NK-92 (cell line): ENCODE data around the gene NAALADL2.

Experiments used
- DNase-seq: peaks from one replicate; lab custom pipeline; 2025; ENCODE audit not compliant: unreplicated experiment; lab: John Stamatoyannopoulos, UW

NAALADL2 gene

DNA sequence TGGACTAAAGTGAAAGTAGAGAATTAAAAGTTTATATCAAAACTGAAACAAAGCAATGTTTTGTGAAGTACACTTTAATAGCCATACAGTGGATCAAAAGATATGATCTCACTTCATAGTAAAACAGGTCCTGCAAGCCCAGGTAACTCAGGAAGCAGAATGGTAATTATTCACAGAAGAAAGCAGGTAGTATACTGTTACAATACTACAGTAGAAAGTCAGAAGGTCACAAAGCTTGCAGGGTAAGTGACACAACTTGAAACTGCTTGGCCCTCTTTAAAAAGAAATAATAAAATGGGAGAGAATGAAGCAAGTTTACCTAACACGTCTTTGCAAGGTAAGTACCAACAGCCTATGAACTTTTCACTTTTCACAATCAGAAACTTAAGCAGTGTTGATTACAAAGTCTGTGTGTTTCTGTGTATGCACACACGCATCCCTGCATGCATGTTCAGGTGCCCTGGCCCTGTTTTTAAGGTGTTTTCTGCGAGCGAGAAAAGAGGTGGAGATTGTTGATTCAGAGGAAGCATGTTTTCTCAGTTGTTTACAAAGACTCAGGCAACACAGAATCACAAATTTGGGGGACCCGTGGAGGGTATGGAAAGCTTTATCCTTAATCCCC lies at the start of gene NAALADL2:
Gene NAALADL2, plus strand, starts transcription at position 221 of the 622 bp plus-strand sequence.
- no peak for DNase-seq

DNA sequence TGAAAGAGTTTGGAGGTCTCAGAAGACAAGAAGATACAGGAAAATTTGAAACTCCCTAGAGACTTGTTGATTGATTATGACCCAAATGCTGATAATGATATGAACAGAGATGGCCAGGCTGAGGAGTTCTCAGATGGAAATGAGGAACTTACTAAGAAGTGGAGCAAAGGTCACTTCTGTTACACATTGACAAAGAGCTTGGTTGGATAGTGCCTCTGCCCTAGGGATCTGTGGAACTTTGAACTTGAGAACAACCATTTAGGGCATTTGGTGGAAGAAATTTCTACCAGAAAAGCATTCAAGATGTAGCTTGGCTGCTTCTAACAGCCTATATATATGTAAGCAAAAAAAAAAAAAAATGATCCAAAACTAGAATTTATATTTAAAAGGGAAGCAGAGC lies 48.9 kb upstream of the NAALADL2 start:
- no peak for DNase-seq

DNA sequence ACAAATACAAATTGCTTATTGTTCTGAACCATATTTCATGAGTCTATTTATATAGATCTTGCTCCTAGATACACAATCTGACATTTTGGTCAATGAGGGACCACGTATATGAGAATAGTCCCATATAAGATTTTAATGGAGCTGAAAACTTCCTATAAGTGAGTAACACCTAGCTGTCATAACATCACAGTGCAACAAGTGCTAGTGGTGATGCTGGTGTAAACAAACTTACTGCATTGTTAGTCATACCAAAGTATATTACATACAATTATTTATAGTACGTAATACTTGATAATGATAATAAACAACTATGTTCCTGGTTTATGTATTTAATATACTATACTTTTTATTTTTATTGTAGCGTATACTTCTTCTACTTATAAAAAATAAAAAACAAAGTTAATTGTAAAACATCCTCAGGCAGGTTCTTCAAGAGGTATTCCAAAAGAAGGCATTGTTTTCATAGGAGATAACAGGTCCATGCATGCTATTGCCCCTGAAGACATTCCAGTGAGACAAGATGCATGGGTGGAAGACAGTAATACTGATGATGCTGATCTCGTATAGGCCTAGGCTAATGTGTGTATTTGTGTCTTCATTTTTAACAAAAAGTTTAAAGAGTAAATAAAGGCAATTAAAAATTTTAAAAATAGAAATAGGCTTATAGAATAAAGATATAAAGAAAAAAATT lies 46.8 kb upstream of the NAALADL2 start:
- DNase-seq = no peak

DNA sequence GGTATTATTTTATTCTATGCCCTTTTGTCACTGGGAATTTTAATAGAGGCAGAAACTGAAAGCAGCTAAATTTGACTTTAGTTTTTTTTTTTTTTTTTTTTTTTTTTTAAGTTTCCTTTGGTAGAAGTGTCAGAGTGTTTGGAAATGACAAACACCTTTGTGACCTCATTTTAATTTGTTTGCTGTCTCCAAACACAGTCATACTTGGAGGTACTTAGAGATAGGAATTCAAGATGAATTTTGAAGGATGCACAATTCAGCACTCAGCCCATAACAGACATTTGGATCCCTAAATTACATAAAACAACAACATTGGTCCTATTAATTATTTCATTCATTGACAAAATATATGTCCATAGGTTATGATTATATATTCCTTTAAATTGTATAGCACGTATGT lies 43.4 kb upstream of the NAALADL2 start:
- no peak for DNase-seq

DNA sequence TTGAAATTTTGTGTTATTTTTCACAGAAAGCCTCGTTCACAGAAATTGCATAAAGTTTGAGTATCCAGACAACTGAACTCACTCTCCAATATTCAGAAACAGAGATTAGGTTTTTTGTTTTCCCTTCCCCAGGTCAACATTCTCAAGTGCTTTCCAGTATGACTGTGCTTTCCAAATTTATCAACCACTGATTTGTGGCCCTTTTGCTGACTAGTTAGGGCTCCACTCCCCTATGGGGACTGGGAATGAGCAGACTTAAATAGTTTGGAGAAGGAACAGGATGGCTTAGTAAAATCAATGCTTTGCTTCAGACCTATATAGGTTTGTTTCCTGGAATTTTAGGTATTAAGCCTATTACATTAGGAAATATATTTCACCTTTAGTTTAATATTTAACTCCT lies 38.2 kb upstream of the NAALADL2 start:
- no peak for DNase-seq

DNA sequence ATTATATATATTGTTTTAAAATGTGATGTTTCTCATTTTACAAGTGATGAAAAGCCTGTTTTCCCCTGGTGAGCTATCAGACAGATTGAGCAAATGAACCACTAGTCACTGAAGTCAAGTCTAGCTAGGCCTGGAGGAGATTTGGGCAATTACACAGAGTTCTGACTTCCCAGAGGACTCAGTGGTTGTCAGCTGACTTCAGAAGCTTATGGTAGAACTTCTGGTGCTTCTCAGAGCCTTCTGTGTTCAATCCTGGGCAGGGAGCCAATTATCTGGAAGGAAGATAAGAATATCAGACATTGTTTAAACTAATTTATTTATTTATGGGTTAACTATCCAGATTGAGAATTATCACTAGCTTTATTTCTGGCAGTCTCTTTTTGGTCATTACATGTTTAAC lies 37.7 kb upstream of the NAALADL2 start:
- no peak for DNase-seq

DNA sequence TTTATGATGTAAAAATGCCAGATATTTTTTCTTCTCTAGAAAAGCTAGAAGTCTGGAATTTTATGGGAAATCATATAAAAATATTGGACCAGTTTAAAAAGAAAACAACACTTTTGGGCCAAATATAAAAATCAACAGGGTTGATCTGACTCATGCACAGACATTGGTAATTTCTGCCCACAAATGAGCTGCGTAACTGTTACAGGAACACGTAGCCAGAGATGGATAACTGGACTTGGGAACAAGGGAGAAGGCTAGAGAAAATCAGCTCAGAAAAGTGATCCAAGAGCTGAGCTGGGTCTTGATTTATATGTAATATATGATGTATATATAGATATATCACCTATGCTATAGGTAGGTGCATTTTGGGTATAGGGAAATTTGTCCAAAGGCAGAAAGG lies 36.8 kb upstream of the NAALADL2 start:
- DNase-seq = no peak

DNA sequence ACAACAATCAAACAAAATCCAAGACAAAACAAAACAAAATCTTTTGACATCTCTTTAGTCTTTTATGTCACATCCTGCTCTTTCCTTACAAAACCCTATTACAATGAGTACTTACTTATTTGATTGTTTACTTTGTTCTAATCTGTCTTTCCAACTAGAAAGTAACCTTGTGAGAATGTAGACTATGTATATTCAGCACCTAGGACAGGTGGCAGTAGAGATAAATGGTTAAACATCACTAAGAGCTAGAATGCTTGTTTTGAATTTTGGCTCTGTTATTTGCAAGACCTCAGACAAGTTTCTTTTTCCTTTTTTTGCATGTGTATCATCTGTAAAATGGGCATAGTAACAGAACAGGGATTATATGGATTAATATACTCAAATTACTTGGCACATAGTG lies 33.1 kb upstream of the NAALADL2 start:
- no peak for DNase-seq

DNA sequence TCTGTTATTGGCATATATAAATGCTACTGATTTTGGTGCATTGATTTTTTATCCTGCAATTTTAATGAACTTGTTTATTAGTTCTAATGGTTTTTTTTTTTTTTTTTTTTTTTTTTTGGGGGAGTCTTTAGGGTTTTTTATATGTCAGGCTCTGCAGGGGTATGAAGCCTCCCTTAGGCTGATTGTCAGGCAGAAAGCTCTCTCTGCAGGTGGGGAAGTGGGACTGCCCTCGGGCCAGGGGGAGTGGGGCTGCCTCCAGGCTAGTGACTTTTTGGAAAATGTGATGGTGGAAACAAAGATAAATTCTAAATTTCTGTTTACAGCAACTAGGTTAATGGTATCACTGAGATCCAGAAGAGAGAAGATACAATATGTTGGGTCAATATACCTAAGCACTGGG lies 14.4 kb upstream of the NAALADL2 start:
- DNase-seq = no peak

DNA sequence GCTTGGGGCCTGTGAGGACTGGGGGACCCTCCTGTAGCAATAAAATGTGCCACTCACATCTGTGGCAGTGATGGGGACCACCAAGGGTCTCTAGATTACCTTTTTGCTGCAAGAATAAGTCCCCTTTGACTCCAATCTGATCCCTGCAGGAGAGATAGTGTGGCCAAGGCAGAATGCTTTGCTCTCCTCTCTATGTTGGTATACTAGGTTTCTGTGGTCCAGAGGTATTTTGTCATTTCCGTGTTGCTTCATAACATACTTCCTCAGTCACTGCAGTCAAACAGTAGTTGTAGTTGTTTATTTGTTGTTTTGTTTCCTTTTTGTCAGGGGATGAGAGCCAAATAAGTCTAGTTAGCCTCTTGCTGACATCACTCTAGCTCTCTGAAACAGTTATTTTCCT lies 13.1 kb upstream of the NAALADL2 start:
- DNase-seq = no peak

DNA sequence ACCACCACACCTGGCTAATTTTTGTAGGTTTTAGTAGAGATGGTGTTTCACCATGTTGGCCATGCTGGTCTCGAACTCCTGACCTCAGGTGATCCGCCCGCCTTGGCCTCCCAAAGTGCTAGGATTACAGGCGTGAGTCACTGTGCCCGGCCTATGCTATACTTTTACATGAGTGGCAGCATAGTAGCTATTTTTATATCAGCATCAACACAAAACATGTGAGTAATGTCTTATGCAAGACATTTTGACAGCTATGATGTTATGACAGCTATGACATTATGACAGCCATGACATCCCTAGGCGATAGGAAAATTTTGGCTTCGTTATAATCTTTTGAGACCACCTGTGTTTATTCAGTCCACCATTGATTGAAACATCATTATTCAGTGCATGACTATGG lies 4.1 kb upstream of the NAALADL2 start:
- DNase-seq = no peak

DNA sequence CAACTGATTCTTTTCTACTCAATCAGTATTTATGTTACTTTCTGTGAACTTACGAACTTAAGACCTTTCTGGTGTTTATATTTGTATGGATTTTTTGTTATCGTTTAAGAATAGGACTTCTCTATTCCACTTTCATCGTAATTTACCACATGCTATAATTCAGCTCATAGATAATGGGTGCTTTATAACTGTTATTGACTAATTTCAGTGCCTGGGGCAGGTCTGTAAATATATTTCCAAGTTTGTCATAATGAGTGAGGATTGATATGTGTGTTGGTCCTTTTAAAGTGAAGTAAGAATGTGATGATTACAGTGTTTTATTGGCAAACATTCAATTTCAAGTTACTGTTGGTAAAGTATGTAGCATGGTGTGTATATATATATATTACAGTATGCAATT lies 1.8 kb upstream of the NAALADL2 start:
- no peak for DNase-seq

DNA sequence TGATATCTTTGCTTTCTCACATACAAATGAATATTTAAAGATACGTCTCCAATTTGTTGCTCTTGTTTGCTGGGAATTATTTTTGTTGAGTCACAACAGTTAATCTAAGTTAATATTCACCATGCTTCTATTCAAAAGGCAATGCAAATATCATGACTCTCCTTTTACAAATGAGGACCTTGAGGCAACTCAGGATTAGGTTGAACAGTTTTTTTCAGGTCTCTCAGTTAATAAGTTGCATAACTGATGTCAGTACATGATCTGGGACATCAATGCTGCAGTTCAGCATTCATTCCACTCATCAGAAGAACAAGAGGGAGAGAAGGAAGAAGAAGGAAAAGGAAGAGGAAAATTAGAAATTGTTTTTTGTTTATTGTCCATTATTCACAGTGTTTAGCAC lies 781 bp upstream of the NAALADL2 start:
- DNase-seq = no peak

DNA sequence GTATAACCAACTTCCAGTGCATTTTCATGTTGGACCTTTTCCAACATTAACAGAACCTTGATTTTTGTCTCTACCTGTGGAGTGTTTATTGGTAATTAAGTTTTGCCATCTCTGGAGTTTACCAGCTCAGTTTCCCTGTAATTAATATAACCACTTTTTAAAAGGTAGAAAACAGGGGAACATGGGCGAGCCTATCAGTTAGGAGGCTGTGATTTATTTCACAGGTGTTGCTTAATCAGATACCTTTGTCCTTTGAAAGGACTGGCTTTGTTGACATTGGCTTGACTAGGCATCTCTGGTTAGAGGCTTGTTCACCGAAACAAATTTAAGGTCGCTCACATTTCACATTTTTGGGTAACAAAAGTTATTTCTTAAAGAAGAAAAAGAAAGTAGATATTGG lies 622 bp downstream of the NAALADL2 start:
- DNase-seq = no peak

DNA sequence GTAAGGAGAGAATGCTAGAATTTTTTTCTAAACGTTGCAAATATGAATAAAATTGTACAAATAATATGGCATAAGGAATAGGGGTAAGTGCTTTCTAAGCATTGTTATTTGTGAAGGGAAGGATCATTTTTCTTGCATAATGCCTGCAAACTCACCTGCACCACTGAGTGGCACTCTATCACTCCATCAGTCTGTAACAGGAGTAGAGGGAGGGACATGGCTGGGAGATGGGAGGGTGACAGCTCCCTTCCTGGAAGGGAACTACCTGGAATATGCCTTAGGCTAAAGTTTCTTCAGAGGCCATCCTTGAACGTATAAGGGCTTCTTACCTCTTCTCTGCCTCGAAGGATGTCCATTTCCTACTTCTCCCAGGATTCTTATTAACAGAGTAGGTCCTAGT lies 3.0 kb downstream of the NAALADL2 start:
- DNase-seq = no peak

DNA sequence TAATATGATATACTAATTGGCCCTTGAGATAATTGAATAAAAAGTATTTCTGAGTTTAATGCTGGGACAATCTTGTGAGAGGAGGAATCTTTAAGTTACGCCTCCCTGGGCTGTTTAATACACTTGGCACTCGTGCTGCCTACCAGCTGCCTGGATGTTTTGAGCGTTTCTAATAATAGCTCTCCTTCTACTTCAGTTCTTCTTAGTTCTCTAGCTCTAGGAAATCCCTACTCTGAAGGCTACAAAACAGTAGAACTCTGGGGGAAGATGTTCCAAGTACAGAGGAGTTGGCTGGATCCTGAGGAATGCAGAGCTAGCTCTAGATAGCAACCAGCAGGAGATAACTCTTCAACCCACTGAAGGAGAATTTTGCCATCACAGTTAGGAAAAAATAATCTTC lies 3.5 kb downstream of the NAALADL2 start:
- DNase-seq = no peak

DNA sequence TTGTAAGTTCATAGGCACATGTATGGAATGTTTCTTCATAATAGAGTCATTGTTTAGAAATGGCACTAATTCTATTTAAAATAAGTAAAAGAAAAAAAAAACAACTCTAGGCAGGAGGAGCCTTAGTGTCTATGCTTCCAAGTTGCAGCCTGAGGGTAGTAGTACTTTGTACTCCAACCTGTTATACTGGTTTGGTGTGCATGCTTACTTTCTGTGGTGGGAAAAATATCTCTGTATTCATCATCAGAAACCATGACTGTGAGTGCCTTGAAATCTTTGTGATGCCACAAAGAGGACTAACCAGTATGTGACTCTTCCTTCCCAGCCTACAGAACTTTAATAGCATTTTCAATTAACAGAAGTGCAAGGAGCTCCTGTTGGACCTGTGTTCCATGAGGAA lies 4.4 kb downstream of the NAALADL2 start:
- no peak for DNase-seq

DNA sequence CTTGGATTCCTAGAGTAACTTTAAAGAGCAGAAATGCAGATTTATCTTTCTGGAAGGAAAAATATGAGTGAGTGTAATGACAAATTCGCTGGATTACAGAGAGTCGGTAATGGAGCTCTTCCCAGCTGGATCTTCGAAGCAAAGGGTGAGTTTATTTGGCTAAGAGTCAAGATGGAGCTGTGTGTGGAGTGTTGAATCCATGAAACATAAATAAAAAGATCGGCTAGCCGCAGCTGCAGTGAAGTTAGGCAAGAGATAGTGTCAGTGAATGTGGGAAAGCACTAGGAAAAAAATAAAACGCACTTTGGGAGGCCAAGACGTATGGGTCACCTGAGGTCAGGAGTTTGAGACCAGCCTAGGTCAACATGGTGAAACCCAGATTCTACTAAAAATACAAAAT lies 10.3 kb downstream of the NAALADL2 start:
- no peak for DNase-seq

DNA sequence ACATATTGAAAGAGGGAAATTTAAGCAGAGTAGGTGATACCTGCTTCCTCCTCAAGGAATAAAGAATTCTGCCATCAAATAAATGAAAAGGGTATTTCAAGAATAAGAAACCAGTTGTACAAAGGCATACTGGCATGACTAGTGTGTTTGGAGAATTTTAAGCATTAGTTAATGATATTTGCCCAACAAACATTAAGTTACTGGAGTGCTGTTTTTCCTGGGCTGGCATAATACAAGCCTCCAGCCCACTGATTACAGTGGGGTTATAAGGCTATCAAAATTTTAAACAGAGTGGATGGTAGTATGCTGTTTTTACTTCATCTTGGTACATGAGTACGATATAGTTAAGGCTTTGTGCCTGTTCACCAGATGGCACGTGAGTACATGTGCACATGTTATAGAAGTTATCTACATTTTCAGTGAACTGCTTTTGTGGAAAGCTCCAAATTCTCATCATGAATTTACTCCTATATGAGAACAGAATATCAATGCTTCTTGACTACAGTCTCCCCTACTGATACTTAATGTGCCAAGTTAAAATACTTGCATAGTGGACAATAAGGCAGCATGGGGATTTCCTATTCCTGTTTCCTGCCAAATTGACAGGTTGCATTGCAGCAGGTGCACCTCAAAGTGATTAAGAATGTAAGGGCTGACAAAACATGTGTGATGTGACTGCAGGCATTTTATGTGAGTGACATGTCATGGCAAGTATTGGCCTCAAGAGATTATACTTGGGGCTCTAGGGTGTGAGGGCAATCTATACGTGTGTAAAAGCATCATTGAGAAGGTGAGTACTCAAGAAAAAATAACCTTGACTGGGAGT lies 14.9 kb downstream of the NAALADL2 start:
- no peak for DNase-seq

DNA sequence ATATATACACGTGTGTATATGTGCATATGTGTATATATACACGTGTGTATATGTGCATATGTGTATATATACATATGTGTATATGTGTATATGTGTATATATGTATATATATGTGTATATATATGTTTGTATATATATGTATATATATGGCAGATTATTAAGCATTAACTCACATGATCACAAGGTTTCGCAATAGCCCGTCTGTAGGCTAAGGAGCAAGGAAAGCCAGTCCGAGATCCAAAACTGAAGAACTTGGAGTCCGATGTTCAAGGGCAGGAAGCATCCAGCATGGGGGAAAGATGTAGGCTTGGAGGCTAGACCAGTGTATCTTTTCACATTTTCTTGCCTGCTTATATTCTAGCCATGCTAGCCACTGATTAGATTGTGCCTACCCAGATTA lies 23.7 kb downstream of the NAALADL2 start:
- no peak for DNase-seq

DNA sequence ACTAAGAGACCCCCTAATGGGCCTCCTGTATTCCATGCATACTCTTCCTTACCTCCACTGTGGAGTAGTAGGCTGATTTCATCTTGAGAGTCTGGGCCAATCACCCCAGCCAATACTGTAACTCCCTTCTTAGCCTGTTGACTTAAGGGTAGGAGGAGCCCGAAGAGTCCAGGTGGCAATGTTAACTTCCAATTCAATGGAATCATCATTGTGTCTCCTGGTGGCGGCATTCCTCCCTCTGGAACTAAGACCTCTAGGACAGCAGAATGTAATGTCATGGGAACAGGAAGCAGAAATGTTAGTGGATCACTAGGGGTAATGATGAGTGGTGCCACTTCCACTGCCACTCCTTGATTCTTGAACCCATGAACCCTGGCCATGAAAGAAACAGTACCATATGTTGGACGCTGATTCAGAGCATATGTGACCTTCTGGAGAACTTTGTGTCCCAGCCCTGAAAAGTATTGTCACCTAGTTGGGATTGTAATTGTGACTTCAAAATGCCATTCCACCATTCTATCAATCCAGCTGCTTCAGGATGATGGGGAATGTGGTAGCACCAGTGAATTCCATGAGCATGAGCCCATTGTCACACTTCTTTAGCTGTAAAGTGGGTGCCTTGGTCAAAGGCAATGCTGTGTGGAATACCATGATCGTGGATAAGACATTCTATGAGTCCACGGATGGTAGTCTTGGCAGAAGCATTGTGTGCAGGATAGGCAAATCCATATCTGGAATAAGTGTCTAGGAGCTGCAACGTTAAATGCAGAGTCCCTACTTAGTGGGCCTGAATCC lies 24.9 kb downstream of the NAALADL2 start:
- DNase-seq = no peak
